ENCODE data around the gene TMC3. TPM values are rescaled to one million over a fixed set of nuclear protein-coding genes. Genes with fewer than 3 reads are reported as not detected.

The TMC3 gene
- total RNA-seq, 1 experiment from 2014 or later: not detected

DNA sequence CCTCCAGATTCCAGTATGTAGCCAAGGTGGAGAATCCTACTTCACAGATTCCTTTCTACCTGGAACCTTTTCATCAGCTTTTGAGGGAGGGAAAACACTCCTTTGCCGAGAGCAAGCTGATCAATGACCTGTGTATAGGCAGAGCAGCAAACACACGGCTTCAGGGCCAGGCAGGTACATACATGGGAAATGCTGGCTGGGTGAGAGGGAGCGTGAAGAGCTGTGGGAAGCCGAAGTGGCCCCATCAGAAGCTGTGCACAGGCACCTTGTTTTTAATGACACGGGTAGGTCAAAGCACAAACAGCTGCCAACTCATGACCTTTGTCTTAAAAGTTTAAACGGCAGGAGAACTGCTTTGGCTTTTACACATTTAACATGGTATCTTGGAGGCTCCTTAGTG lies 75.4 kb downstream of the TMC3 start:
- DNase-seq (ENCODE audit: low spot score): no peak

DNA sequence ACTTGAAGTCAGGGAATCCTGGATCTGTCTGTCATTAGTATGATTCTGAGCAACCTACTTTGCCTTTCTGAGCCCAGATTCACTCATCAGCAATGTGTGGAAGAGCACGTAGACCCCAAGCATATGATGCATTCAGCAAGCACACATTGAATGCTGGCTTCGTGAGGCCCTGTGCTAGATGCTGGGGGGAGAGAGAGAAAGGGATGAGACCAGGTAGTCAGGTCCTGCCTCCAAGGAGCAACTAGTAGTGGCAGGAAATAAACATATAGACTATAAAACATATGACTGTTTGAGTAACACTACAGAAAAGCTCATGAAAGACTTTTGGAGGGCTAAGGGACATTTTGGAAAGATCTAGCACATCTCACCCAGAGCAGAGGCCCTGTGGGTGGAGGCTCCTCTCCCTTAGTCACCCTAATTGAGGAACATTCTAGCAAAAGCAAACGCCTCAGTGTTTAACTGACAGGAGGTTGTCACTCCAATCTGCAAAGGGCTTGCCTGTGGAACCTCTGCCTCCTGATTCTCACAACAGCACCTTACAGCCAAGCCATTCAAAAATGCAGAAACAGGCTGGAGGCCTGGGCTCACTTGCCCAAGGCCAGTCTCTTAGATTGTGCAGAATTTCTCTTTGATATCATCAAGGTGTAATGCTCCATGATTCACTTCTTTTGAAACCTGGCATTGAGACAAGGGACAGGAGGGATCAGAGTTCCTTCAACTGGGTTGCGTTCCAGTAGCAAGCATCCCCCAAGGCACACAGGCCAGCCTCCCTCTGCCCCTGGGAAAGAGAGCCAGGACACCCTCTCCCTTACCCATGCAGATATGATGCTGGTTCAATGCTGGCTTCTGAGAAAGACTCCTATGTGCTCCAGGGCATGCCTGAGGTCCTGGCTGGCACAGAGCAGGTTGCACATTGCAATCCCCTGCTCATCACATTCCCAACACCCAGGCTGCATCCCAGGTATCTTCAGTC lies 76.1 kb downstream of the TMC3 start:
- DNase-seq (ENCODE audit: low spot score): no peak

DNA sequence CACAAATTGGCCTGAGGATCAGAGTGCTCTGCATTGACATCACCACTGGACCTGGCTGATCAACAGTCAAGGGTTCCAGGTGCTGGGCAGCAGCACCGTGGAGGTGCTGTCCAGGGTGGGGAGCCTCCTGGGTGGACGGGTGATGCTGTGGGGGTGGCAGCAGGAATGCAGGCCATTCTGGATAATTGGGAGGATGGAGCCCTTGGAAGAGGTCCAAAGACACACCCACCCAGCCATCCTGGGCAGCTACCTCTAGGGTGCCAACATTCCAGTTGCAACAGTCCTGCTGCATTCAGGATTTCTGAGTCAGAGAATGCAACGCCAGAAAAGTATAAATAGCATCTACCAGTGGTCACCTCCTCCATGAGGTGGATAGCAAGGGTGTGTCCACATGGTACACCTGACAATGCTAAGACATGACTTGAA lies 76.9 kb downstream of the TMC3 start:
- no peak for DNase-seq (ENCODE audit: low spot score)

DNA sequence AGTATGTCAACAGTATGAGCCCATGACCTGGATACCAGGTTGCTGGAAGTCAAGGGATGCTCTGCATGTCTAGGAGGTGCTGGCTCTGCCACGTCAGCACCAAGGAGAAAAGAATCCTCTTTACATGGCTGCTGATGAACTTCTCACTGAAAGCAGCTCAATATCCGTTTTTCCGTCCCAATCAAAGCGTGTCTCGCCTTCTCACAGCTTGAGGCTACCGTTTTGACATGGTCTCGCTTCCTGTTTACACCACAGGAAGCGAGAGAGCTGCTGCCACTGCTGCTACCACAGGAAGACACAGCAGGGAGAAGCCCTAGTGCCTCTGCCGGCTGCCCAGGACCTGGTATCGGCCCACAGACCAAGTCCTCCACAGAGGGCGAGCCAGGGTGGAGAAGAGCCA lies 77.3 kb downstream of the TMC3 start:
- no peak for DNase-seq (ENCODE audit: low spot score)

DNA sequence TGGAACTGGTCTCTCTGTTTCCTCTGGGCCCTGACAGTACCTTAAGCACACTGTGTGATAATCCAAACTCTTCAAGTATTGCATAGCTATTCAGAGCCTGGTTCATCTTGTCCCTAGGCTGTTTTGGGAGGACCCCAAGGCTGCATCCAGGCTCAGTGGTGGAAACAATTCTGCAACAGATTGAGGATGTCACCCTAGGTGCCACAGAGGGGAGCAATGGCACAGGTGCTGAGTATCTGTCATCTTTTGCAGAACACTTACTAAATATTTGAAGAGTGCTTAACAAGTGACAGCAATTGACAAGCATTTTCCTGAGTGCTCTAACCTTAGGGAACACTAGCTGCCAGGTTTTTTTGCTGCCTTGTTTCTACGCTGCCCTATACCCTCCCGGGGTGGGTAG lies 77.8 kb downstream of the TMC3 start:
- no peak for DNase-seq (ENCODE audit: low spot score)

DNA sequence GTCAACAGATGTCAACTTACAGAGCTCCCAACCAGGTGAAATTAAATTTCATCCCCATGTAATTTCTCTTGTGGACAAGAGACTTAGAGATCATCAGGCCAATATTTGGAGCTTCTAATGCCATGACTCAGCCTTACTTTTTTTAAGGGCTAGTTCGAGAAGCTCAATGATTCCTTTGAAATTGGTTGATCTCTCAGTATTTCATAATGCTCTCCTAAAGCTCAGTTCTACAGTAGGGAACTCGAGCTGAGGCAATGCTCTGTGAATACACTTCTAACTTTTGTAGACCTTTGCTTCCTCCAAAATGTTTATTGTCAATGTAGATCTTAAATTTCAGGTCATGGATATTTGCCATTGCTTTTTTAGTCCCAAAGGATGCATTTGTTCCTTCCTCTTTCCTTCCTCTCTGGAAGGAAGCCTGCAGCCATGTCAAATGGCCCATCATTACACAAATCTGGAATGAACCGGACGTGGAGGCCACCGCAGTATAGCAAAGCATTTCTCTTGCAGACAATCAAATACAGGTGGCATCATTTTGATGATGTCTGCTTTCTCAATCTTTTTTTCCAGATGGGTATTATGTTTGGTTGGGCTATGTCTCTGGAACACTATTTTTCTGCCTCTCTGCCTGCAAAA lies 78.4 kb downstream of the TMC3 start:
- DNase-seq (ENCODE audit: low spot score): no peak

DNA sequence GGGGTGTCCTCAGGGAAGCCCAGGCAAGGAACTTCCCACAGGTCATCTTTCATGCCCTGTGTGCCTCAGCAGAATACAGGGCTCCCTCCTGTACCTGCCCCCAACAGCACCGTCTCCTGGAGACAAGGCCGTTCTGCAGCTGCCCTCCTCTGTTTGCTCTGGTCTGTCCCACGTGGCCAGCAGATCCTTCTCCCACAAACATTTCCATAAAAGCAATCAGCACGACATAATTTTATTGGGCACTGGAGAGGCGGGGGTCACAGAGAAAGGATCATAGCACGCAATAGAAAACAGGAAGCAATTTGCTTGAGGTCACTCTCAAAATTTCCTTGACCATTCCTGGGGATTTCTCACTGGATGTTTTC lies 79.5 kb downstream of the TMC3 start:
- DNase-seq (ENCODE audit: low spot score): peak; percentile 25

DNA sequence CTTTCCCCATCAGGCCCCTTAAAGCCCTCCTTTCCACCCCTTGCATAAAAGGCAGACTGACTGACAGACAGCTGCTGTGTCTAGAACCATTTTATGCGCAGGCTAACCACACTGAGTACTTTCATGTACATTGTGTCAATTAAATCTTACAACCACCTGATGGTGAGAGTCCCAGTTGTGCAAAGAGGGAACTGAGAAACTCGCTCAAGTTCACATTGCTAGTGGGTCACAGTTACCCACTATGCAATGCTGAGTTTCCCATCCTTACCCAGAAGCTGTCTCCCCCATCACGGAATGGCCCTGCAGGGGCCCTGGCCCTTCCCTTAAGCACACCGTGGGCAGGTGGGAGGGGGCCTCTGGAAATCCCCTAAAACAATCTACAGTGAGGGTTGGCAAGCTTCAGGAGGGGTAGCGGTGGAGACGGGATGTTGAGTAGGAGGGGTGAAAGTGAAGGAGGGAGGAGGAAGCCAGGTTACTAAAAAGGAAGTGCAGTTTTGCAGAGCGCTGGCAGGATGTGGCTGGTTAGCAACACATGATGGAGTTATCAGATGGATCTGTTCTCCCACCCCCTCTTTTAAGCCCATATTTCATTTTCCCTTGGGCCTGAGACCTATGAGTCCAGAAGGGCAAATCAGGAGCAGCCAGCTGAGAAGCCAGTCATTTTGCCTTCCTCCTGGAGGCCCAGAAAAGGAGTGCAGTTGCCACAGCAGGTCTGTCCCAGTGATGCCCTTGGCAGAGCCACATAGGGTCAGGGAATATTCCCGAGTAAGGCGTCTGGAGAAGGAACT lies 80.1 kb downstream of the TMC3 start:
- DNase-seq (ENCODE audit: low spot score): no peak

DNA sequence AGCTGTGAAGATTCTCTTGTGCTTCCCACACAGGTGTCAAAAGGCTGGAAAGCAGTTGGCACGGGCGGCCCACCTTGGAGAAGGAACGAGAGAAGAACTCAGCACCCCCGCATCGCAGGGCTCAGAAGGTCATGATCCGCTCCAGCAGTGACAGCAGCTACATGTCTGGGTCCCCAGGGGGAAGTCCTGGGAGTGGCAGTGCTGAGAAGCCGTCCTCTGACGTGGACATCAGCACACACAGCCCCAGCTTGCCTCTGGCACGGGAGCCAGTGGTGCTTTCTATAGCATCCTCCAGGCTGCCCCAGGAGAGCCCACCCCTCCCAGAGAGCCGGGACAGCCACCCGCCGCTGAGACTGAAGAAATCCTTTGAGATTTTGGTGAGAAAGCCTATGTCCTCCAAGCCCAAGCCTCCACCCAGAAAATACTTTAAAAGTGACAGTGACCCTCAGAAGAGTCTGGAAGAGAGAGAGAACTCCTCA lies 81.5 kb downstream of the TMC3 start:
- DNase-seq (ENCODE audit: low spot score): no peak

DNA sequence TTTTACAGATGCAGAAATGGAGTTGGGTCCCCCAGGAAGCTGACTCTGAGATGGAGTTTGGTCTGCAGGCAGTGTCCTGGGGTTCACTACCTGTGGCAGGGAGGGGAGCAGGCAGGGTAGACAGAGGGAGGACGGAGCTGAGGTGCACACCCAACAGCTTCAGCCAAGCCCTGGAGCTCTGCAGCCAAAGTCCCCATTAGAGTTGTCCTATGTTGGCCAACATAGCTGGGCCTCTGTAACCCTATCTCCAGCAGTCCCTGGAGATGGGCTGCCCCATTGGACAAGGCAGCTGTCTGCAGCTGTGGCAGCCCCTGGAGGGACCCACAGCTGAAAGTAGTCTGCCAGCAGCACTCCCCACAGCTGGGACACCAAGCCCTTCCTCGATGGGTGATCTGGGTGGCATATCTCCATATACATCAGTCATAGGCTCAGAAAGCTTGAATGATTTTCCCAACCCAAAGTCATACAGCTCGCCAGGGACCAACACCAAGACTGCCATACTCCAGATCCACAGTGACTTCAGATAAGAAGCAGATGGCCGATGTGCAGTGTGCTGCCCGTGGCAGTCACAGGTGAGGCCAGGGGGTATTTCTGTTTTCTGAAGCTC lies 82.0 kb downstream of the TMC3 start:
- no peak for DNase-seq (ENCODE audit: low spot score)

DNA sequence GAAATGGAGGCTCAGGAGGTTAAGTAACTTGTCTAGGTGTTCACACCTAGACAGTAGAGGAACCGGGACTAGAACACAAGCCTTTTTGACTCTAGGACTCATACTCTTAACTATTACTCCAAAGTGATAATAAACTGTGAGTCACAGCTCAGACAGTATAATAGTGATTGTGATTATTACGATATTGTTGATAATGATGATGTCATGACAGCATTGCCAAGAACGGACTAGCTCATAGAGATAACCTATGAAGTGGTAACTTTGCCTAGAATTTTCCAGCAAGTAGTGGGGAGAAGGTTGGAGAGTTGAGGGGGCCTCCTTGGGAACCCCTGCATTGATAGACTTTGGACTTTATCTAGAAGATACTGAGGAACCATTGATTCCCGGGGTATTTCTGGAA lies 84.1 kb downstream of the TMC3 start:
- no peak for DNase-seq (ENCODE audit: low spot score)

DNA sequence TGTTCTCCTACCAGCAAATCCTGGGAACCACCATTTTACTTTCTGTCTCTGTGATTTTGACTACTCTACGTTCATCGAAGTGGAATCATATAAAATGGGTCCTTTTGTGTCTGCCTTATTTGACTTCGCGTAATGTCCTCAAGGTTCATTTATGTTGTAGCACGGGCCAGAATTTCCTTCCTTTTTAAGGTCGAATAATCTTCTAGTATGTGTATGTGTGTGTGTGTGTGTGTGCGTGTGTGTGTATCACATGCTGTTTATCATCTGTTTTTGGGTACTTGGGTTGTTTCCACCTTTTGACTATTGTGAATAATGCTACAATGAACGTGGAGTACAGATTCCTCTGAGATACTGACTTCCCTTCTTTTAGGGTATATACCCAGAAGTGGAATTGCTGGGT lies 85.4 kb downstream of the TMC3 start:
- DNase-seq (ENCODE audit: low spot score): no peak

DNA sequence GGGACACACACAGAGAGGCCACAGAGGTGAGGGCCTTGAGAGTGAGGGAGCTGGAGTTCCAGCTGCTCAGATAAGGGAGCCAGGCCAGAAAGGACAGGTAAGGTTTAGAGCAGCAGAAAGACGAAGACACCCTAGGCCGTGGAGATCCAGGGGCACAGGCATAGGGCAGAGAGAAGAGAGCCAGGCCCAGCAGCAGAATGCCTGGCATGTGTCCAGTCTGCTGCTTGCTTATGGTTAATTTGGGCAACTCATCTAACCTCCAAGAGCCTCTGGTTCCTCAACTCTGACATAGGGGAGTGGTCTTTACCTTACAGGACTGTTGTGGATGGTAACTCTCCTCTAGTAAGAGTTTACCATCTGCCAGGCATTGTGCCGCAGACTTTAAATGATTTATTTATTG lies 86.0 kb downstream of the TMC3 start:
- no peak for DNase-seq (ENCODE audit: low spot score)

DNA sequence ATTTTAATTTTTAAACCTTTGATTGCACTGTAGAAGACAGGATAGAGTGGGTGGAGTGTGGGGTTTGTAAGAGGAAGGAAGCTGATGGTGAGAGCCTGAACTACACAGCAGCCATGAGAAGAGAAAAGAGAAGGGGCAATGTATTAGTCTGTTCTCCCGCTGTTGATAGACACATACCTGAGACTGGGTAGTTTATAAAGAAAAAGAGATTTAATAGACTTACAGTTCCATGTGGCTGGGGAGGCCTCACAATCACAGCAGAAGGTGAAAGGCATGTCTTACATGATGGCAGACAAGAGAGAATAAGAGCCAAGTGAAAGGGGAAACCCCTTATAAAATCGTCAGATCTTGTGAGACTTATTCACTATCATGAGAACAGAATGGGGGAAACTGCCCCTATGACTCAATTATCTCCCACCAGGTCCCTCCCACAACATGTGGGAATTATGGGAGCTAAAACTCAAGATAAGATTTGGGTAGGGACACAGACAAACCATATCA lies 87.3 kb downstream of the TMC3 start:
- no peak for DNase-seq (ENCODE audit: low spot score)

DNA sequence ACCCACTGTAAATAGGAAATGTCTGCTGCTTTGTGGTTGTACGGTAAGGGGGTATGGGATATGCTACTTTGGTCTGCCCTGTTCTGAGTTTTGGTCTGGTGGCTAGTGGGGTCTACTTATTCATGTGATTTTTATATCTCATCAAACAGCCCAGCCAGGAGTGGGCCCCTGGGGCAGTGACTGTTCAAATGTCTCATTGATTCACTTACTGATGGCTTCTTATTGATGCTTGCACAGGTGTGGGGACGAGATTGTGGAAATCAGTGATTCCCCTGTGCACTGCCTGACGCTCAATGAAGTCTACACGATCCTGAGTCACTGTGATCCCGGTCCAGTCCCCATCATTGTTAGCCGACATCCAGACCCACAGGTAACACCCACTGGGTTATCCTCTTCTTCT lies 88.6 kb downstream of the TMC3 start:
- DNase-seq (ENCODE audit: low spot score): no peak

DNA sequence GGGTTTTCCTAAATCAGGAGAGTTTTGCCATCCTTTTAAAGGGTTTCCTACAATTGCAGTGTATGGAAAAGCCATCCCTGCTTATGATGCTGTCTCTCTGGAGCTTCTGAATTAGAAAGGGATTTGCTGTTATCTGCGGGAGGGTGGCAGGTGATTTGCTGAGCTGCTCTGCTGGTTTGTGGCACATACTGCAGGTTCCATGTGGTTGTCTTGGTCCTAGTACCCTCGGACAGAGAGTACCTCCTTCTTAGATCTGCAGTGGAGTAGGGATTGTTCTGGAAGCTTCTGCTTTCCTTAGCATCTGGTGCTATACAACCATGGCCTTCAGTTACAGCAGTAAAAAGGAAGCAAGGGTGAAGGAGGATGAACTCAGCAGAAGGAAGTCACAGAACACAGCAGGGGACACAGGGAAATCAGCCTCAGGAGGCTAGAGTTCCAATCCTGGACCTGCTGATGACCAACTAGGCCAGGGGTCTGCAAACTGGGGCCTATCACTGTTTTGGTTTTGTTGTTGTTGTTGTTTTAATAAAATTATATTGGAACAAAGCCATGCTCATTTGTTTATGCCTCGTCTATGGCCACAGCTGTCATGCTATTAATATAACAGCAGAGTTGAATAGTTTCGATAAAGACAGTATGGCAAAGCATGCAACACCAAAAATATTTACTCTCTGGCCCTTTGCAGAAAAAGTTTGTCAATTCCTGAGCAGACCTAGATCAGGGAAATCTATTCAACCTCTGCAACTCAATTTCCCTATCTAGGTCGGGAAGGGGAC lies 89.6 kb downstream of the TMC3 start:
- DNase-seq (ENCODE audit: low spot score): no peak

DNA sequence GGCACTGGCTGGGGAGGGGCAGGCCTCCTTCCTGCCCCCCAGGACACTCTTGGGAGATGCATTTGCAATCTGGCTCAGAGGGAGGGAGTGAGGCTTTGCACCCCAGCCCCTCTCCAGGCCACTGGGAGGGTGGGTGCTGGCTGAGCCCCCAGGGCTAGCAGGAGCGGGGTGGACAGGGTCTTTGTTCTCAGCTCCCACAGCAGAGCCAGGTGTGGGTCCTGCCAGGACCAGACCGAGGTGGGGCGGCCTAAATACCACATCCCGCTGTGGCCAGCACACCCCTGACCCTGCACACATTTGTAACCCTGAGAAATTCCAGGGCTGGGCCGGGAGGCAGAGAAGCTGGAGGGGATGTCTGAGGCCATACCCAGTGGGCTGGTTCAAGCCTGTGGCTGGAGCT lies 91.1 kb downstream of the TMC3 start:
- no peak for DNase-seq (ENCODE audit: low spot score)

DNA sequence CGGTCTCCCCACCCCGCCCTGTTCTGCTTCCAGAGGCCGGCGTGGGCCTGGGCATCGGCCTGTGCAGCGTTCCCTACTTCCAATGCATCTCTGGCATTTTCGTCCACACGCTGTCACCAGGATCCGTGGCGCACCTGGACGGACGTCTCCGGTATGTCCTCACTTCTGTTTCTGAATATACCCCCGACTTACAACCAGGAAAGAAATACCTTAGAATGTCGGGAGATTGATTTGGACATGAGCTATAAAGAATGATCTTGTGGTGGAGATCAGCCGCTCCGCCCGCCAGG lies 91.5 kb downstream of the TMC3 start:
- no peak for DNase-seq (ENCODE audit: low spot score)

DNA sequence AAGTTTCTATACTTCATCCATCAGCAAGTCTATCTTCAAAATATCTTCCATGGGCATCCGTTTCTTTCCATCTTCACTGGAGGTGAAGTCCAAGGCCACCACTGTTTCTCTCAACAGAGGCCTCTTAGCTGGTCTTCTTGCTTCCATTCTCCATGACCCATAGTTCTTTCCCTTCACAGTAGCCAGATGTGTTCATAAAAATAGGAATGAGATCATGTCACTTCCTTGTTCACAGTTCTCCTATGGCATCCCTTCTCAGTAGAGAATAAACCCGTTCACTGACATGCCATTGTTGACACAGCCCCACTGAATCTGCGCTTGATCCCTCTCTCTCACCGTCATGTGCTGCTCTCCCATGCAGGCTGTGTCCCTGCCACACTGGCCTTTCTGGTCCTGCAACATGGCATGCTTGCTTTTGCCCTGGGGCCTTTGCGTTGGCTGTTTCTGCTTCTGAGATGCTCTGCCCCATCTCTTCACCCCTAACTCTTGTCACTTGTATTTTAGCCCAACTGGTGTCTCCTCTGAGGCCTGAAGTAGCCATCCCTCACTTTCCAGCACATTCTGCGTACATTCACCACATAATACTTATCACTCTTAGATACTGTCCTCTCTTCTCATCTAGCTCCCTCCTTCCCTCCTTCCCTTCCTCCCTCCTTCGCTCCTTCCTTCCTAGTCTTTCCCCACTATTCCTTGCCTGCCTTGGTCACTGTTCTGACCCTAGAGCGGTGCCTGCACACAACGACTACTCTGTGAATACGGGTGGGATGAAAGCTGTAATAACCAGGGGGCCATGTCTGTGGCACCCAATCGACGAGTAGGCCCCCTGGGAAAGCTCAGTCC lies 92.0 kb downstream of the TMC3 start:
- no peak for DNase-seq (ENCODE audit: low spot score)

DNA sequence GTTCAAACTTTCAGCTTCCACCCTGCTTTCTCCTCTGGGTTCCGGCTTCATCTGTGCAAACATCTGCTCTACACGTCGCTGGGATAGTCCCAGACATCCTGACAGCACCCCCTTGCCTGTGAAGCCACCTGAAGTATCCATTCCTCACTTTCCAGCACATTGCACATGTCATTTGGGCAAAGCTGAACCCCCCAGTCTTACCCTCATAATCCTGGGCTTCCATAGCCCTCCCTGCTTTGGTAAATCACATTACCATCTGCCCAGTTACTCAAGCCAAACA lies 92.6 kb downstream of the TMC3 start:
- DNase-seq (ENCODE audit: low spot score): no peak
